Measurements from ENCODE around the gene SHB.

SHB gene

GRCh38 chr9:38025166-38025565 is 43.9 kb downstream of the SHB start:
- Histone ChIP-seq H3K4me3 (no peak overlapping the region), H3K27me3 (ENCODE audit: low read depth) (no peaks in the 10 kb centered on the region), H3K9me3 (no peaks in the 10 kb centered on the region), H3K36me3 (replicated peaks) (no peaks in the 10 kb centered on the region), H3K4me1 (peaks cover 26% of the 10 kb centered on the region)
- in situ Hi-C loops (cut with MboI; ENCODE audit: low sequenced_read_pairs), result loop anchor here (5.0 kb wide), 1 partner anchor 37 kb away; no protein-coding TSS in a partner anchor
- DNase-seq (ENCODE audit: low spot score in 2 of 2), result no peak

GRCh38 chr9:38024036-38024681 is 44.9 kb downstream of the SHB start:
- in situ Hi-C loops (cut with MboI; ENCODE audit: low sequenced_read_pairs), result no loop called here
- Histone ChIP-seq H3K27me3 (ENCODE audit: low read depth) (no peaks in the 10 kb centered on the region), H3K36me3 (replicated peaks) (no peaks in the 10 kb centered on the region), H3K4me3 (no peak overlapping the region), H3K4me1 (peaks cover 36% of the 10 kb centered on the region), H3K9me3 (no peaks in the 10 kb centered on the region)
- DNase-seq (ENCODE audit: low spot score in 2 of 2), result peak in 1 of 2 experiments; percentile 35

GRCh38 chr9:38023661-38024035 is 45.4 kb downstream of the SHB start:
- DNase-seq (ENCODE audit: low spot score in 2 of 2), result no peak
- Histone ChIP-seq H3K4me3 (no peak overlapping the region), H3K4me1 (peaks cover 41% of the 10 kb centered on the region)

GRCh38 chr9:38022995-38023394 is 46.0 kb downstream of the SHB start:
- in situ Hi-C loops (cut with MboI; ENCODE audit: low sequenced_read_pairs), result no loop called here
- H3K27me3 ChIP-seq (ENCODE audit: low read depth), result no peaks in the 10 kb centered on the region
- H3K9me3 ChIP-seq, result no peaks in the 10 kb centered on the region
- peaks cover 48% of the 10 kb centered on the region for H3K4me1 ChIP-seq
- no peaks in the 10 kb centered on the region for H3K36me3 ChIP-seq (replicated peaks)
- H3K4me3 ChIP-seq, result no peak overlapping the region
- no peak for DNase-seq (ENCODE audit: low spot score in 2 of 2)

More at GRCh38 chr9:38023661-38024035, 45.4 kb downstream of the SHB start:
- Histone ChIP-seq H3K36me3 (replicated peaks) (no peaks in the 10 kb centered on the region), H3K9me3 (no peaks in the 10 kb centered on the region), H3K27me3 (ENCODE audit: low read depth) (no peaks in the 10 kb centered on the region)
- in situ Hi-C loops (cut with MboI; ENCODE audit: low sequenced_read_pairs), result no loop called here

GRCh38 chr9:38022203-38022895 is 46.7 kb downstream of the SHB start:
- peaks cover 54% of the 10 kb centered on the region for H3K4me1 ChIP-seq
- no peak for DNase-seq (ENCODE audit: low spot score in 2 of 2)
- no peaks in the 10 kb centered on the region for H3K9me3 ChIP-seq
- in situ Hi-C loops (cut with MboI; ENCODE audit: low sequenced_read_pairs), result no loop called here
- H3K36me3 ChIP-seq (replicated peaks), result no peaks in the 10 kb centered on the region
- H3K27me3 ChIP-seq (ENCODE audit: low read depth), result no peaks in the 10 kb centered on the region
- no peak overlapping the region for H3K4me3 ChIP-seq

GRCh38 chr9:38020151-38021076 is 48.6 kb downstream of the SHB start:
- H3K27me3 ChIP-seq (ENCODE audit: low read depth), result no peaks in the 10 kb centered on the region
- DNase-seq (ENCODE audit: low spot score in 2 of 2), result no peak
- H3K36me3 ChIP-seq (replicated peaks), result no peaks in the 10 kb centered on the region; the same call in 1 of the 2 replicates
- in situ Hi-C loops (cut with MboI; ENCODE audit: low sequenced_read_pairs), result no loop called here
- no peak overlapping the region for H3K4me3 ChIP-seq
- H3K9me3 ChIP-seq, result no peaks in the 10 kb centered on the region
- peaks cover 66% of the 10 kb centered on the region for H3K4me1 ChIP-seq

GRCh38 chr9:38019731-38020130 is 49.3 kb downstream of the SHB start:
- no peaks in the 10 kb centered on the region for H3K27me3 ChIP-seq (ENCODE audit: low read depth)
- H3K36me3 ChIP-seq (replicated peaks), result no peaks in the 10 kb centered on the region; the same call in none of the 2 replicates
- H3K9me3 ChIP-seq, result no peaks in the 10 kb centered on the region
- peaks cover 64% of the 10 kb centered on the region for H3K4me1 ChIP-seq
- H3K4me3 ChIP-seq, result no peak overlapping the region
- DNase-seq (ENCODE audit: low spot score in 2 of 2), result no peak
- in situ Hi-C loops (cut with MboI; ENCODE audit: low sequenced_read_pairs), result no loop called here

- Histone ChIP-seq H3K36me3 (replicated peaks) (no peaks in the 10 kb centered on the region; the same call in none of the 2 replicates), H3K4me1 (peaks cover 58% of the 10 kb centered on the region), H3K9me3 (no peaks in the 10 kb centered on the region), H3K4me3 (no peak overlapping the region), H3K27me3 (ENCODE audit: low read depth) (no peaks in the 10 kb centered on the region)
- peak; percentile 70 to 72 for DNase-seq (ENCODE audit: low spot score in 2 of 2)
- in situ Hi-C loops (cut with MboI; ENCODE audit: low sequenced_read_pairs), result no loop called here
Observed at GRCh38 chr9:38018958-38019602, 49.9 kb downstream of the SHB start.

GRCh38 chr9:38018241-38018957 is 50.6 kb downstream of the SHB start:
- no peak for DNase-seq (ENCODE audit: low spot score in 2 of 2)
- no peaks in the 10 kb centered on the region for H3K27me3 ChIP-seq (ENCODE audit: low read depth)
- H3K4me3 ChIP-seq, result no peak overlapping the region
- no peaks in the 10 kb centered on the region for H3K9me3 ChIP-seq
- H3K4me1 ChIP-seq, result peaks cover 51% of the 10 kb centered on the region
- in situ Hi-C loops (cut with MboI; ENCODE audit: low sequenced_read_pairs), result no loop called here
- peaks cover 3% of the 10 kb centered on the region for H3K36me3 ChIP-seq (replicated peaks)

- Histone ChIP-seq H3K36me3 (replicated peaks) (peaks cover 4% of the 10 kb centered on the region), H3K27me3 (ENCODE audit: low read depth) (no peaks in the 10 kb centered on the region), H3K9me3 (no peaks in the 10 kb centered on the region), H3K4me1 (peaks cover 50% of the 10 kb centered on the region), H3K4me3 (no peak overlapping the region)
- no peak for DNase-seq (ENCODE audit: low spot score in 2 of 2)
- in situ Hi-C loops (cut with MboI; ENCODE audit: low sequenced_read_pairs), result no loop called here
Observed at GRCh38 chr9:38017885-38018186, 51.2 kb downstream of the SHB start.

GRCh38 chr9:38017149-38017884 is 51.7 kb downstream of the SHB start:
- no peak overlapping the region for H3K4me3 ChIP-seq
- in situ Hi-C loops (cut with MboI; ENCODE audit: low sequenced_read_pairs), result no loop called here
- H3K36me3 ChIP-seq (replicated peaks), result peaks cover 4% of the 10 kb centered on the region
- DNase-seq (ENCODE audit: low spot score in 2 of 2), result peak; percentile 86 to 93
- no peaks in the 10 kb centered on the region for H3K27me3 ChIP-seq (ENCODE audit: low read depth)
- H3K9me3 ChIP-seq, result no peaks in the 10 kb centered on the region
- peaks cover 50% of the 10 kb centered on the region for H3K4me1 ChIP-seq

- in situ Hi-C loops (cut with MboI; ENCODE audit: low sequenced_read_pairs), result no loop called here
- no peak overlapping the region for H3K4me3 ChIP-seq
- no peaks in the 10 kb centered on the region for H3K27me3 ChIP-seq (ENCODE audit: low read depth)
- peaks cover 50% of the 10 kb centered on the region for H3K4me1 ChIP-seq
- H3K36me3 ChIP-seq (replicated peaks), result peaks cover 4% of the 10 kb centered on the region
- no peaks in the 10 kb centered on the region for H3K9me3 ChIP-seq
- peak in 1 of 2 experiments; percentile 26 for DNase-seq (ENCODE audit: low spot score in 2 of 2)
Observed at GRCh38 chr9:38016375-38017135, 52.5 kb downstream of the SHB start.
